ENCODE measurements around the gene CHST11.

The CHST11 gene

GRCh38 chr12:104651811-104652210 is 195.1 kb downstream of the CHST11 start:
- no peak for TF ChIP-seq CTCF (IDR thresholded peaks at IDR 0.05; ENCODE audit: control insufficient read depth, insufficient read depth, low read depth, low read length, missing control alignments)
- H3K4me3 ChIP-seq (ENCODE audit: control insufficient read depth, low read depth, low read length): no peak overlapping the region
- no peak for DNase-seq (ENCODE audit: low read depth)

GRCh38 chr12:104652358-104652757 is 195.6 kb downstream of the CHST11 start:
- TF ChIP-seq CTCF (IDR thresholded peaks at IDR 0.05; ENCODE audit: control insufficient read depth, insufficient read depth, low read depth, low read length, missing control alignments): no peak
- DNase-seq (ENCODE audit: low read depth): no peak
- no peak overlapping the region for H3K4me3 ChIP-seq (ENCODE audit: control insufficient read depth, low read depth, low read length)

DNA sequence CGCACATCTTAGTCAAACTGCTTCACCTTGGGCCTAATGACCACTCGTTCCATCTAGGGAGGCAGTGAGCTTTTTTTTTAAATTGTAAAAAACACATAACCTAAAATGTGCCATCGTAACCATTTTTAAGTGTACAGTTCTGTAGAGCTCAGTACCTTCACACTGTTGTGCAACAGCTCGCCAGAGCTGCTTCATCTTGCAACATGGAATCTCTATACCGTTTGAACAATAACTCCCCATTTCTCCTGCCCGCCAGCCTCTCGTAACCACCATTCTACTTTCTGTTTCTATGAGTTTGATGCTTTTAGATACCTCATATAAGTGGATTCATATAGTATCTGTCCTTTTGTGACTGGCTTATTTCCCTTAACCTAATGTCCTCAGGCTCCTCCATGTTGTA is 196.2 kb downstream of the CHST11 start:
- no peak for DNase-seq (ENCODE audit: low read depth)
- no peak for TF ChIP-seq CTCF (IDR thresholded peaks at IDR 0.05; ENCODE audit: control insufficient read depth, insufficient read depth, low read depth, low read length, missing control alignments)

GRCh38 chr12:104653730-104654664 is 197.2 kb downstream of the CHST11 start:
- H3K4me3 ChIP-seq (ENCODE audit: control insufficient read depth, low read depth, low read length): no peak overlapping the region
- no peak for DNase-seq (ENCODE audit: low read depth)
- TF ChIP-seq CTCF (IDR thresholded peaks at IDR 0.05; ENCODE audit: control insufficient read depth, insufficient read depth, low read depth, low read length, missing control alignments): no peak

More for the DNA sequence above, 196.2 kb downstream of the CHST11 start:
- no peak overlapping the region for H3K4me3 ChIP-seq (ENCODE audit: control insufficient read depth, low read depth, low read length)

DNA sequence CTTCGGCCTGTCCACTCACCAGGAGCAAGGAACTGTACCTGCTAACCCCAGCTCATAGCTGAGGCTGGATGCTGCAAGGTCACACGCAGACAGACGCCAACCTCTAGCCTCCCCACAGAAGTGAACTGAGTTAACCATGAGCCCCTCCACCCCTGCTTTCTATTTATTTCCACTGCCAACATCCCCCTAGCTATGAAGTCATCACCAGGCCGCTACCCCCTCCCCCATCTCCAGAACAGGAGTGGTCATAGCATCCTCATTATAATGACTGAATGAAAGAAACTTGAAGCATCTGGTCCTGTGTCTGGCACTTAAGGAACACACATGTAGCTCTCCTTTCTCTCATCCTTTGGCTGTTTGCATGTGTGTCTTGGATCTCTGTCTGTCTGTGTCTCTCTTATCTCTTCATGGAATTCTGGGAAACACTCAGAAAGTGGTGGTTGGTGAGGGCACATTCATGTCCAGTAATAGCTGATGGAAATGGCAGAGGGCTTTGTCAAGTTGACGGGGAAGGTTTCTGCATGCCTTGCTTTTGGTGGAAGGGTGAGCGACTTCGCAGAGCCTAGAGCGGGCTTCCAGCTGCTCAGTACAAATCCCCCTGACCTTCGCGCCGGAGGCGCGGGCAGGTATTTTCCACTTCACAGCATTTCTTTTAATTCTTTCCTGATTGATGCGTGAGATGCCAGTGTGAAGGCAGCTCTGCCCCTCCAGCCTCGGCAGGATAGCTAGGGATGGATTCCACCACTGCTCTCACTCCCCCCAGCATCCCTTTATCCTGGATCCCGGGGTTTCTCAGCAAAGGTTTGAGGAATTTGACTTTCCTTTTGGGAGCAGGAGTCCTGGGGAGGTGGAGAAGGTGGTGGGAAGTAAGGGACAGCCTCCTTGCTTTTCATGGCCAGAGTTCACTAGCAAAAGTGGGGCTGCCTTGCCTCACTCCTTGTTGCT is 198.2 kb downstream of the CHST11 start:
- no peak for DNase-seq (ENCODE audit: low read depth)
- no peak for TF ChIP-seq CTCF (IDR thresholded peaks at IDR 0.05; ENCODE audit: control insufficient read depth, insufficient read depth, low read depth, low read length, missing control alignments)
- no peak overlapping the region for H3K4me3 ChIP-seq (ENCODE audit: control insufficient read depth, low read depth, low read length)

DNA sequence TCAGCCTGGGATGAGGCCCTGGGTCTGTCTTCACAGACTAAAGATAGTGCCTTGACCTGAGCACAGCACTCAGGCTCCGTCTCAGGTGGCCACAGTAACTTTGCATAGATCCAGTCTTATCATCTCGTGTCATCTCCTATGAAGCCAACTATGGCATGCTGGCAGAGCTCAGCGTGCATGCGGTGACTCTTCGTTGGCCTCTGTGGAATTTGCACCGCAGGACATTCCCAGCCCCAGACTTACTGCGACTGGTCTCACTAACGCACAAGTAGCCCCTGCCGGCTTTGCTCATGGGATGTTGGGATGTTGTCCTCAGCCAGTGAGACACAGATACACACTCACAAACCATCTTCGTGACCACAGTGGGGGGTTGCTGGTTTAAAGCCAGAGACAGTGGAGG is 199.6 kb downstream of the CHST11 start:
- DNase-seq (ENCODE audit: low read depth): no peak
- H3K4me3 ChIP-seq (ENCODE audit: control insufficient read depth, low read depth, low read length): no peak overlapping the region
- TF ChIP-seq CTCF (IDR thresholded peaks at IDR 0.05; ENCODE audit: control insufficient read depth, insufficient read depth, low read depth, low read length, missing control alignments): no peak
